Right forelimb (tissue), 1 donor: ENCODE measurements around the gene PARD3B.

Source experiments
- DNase-seq: peaks from one replicate; pipeline ENCODE4 v3.0.0-alpha.2; 2018

The PARD3B gene

DNA sequence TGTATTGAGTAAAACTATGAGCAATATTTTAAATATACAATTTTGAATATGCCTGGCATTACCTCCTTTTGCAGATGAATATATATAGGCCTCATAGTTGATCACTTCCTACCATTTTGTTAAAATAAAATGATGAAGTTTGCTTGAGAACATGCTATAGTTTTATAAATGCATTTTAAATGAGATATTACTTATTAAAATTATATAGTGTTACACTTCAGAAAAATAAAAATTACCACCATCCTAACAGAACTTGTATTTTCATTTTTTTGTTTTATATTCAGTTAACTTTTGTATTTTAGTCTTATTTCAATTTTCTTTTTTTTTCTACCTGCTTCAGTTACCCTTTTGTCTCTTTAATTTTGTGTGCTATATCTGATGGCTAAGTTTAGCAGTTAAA is 426.9 kb downstream of the PARD3B start:
- DNase-seq: no peak

DNA sequence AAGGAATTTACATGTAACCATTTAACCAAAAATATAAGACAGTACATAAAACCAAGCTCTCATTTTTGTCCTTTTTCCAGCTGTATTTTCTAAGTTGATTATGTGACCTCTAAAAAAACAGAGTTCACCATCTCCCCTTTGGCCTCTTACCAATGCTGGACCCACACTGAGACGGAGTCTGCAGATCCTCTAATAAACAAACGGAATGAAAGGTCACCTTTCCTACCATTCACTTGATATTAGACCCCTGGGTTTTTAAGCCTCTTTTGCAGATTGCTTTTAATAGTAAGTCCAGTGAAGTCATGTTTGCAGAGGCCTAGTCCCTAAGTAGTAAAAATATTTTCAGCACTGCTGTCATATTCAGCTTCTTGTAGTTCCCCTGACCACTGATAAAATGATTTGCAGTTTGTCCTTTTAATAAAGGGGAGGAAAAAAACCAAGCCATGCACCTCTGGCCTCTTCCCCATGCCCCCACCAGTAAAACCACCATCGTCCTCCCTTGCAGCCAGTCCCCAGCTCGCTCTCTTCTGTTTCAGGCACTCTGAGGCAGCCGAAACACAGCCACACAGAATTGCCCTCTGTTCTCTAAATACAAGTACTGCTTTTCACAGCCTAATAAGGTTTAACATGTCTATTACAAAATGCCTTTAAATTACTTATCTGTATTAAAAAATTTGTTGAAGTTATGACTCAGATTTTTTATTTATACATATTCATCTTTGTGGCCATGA is 427.5 kb downstream of the PARD3B start:
- DNase-seq: no peak

DNA sequence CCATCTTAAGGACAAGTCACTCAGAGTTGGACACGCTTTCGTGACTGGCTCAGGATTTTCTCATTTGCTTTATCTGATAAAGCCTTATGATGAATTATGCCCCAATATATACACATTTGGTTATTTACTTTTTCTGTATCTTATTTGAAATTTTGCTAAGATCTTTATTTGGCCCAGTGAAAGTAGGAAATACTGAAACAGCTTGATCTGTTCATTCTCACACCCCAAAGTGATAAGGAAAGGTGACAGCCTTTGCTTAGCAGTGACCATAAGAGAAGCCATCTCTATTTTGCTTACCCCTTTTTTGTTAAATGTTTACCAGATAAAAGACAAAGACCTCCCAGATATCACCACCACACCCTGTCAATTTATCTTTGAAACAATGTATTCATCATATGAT is 428.3 kb downstream of the PARD3B start:
- DNase-seq: no peak

DNA sequence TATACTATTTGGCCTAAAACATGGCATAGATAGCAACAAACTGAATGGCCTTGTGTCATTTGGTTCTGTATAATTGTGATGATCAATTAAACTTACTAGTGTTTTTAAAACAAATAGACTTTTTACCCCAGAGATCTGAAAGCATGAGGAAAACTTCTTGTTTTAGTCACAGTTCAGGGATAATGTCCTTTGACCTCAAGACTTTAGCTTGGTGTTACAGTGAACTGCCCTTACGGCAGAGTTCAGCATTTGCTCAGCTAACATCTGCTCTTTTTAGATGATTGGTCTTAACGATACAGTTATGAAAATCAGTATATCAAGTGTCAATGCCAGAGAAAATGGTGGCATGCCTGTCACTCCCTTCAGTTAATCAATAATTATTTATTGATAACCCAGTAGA is 429.2 kb downstream of the PARD3B start:
- DNase-seq: no peak

DNA sequence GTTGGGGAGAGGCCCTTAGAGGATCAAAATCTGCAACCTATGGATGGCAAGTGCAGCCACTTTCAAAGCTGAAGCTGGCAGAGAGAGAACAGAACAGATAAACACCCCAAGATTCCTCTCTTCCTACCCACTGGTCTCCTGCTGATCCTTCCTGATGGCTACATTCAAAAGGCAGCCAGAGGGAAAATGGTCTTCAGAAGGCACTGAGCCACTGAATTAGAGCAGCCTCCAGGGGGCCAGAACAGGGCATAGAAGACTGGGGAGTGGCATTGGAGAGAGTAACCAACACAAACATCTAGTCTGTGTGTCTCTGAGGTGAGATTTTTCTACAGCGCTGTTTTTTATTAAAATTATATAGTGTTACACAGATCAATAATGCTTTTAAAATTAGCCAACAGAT is 432.6 kb downstream of the PARD3B start:
- DNase-seq: no peak

DNA sequence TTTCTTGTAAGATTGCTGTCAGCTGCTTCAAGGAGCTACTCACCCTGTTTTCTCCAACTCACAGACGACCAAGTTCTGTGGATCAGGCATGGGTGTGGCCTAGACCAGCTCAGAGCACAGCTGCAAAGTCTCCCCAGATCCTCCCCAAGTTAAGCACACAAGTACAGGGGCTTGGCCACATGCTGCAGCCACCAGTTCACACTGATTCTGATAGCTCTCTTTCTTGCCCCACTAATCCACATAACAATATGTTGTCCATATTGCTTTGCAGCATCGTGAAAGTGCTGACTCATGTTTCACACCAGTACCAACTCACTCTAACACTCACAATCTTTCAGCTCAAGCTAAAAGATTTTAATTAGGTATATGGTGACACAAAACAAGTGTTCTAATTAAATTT is 437.0 kb downstream of the PARD3B start:
- DNase-seq: no peak

DNA sequence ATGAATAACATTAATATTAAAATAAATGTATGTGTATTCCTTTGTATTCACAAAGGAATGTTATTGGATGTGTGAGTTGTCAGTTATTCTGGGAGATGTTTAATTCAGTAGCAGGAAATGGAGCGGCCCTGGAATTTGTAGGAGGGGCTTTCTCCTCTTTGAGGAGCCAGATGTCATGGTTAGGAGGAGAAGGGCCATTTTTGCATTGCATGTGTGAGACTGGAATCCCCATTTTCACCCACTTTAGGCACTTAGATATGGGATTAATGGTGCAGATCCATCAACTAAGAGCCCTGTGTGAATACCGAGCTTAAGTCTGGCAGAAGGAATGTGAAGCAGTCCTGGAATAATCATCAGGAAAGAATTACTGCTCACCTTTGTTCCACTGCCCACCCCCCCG is 439.2 kb downstream of the PARD3B start:
- DNase-seq: no peak

DNA sequence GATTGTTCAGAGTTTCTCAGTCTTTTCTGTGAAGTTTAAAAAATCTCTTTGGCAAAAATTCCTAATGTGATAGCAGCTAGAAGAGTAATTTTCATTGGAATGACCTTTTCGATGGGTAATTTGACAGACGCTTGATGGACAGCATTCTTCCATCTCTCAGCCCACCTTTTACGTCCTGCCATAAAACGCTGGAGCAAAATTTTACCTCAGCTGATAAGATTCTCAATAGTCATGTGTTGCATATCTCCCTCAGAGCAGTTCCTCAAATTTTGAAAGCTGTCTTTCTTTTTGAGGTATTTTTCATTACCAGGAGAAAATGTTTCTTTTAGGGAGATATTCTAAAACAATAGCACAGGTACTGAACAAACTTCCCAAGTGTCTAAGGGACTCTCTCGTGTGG is 441.4 kb downstream of the PARD3B start:
- DNase-seq: no peak

DNA sequence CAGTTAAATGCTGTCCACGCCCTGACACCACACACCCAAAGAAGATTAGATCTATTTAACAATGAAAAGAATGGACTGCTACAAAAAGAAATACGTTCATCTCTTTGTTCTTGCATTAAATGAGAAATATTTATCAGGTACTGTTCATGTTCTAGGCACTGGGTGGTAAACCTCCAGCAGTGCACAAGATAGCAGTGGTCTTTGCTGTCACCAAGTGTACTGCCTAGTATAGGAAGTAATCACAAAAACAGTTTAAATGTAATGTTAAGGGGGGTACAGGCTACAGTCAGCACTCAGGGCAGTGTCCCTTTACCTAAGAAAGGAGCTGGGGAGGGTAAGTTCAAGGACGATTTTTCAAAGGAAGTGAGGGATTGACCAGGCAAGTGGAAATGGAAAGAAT is 443.6 kb downstream of the PARD3B start:
- DNase-seq: no peak

DNA sequence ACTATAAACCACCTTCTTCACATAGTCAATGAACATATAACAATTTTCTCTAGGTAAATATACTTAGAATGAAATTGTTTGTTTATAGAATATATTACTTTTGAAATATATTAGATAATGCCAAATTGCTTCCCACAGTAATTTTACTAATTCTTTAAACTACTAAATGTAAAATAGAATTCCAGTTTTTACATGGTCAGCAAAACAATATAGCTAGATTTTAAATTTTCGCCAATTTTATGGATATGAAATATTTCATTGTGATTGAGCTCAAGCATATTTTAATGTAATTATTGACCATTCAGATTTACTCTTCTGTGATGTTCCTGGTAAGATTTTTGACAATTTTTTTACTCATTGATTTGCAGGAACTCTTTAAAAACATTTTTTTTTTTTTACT is 444.6 kb downstream of the PARD3B start:
- DNase-seq: no peak

DNA sequence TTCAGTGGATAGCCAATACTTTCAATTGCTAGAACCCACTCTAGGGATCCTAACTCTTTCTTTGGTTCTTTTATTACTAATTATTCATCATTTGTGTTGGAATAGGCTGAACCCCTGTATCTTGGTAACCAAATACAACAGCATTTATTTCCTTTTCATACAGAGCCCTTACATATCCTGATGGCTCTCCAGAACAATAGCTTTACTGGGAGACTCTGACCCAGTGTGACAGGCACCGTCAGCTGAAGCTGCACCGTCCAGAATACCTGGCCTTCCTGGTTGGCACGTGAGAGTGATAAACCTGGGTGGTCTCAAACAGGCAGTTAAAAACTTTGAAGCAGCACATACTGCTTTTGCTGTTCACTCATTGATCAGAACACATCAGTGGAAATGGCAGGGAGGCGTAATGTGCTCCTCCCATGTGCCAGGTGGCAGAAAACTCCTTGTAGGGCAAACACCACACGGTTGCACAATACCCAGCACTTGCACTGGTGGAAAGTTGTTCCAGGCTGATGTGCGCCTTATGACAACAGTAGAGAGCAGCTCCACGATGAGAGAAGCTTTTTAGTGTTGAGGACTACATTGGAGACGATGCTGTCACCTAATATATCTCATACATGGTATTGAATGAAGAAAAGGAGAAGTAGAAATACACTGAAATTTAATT is 456.2 kb downstream of the PARD3B start:
- DNase-seq: no peak

DNA sequence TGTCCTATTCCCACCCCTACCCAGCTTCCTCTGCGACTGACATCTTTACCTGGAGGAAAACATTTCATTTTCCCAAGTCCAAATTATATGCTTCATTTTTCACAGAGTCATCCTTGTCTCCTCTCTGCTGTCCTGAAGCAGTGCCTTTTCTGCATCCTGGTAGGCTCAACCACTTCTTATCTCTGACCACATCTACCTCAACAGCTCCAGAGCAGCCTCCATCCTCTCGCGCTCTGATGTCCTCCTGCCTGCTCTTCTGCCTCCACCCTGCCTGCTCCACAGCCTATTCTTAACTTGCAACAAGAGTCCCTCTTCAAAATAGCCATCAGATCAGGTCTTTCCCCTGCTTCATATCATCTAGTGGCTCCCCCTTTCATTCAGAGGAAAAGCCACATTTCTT is 457.1 kb downstream of the PARD3B start:
- no peak for DNase-seq

DNA sequence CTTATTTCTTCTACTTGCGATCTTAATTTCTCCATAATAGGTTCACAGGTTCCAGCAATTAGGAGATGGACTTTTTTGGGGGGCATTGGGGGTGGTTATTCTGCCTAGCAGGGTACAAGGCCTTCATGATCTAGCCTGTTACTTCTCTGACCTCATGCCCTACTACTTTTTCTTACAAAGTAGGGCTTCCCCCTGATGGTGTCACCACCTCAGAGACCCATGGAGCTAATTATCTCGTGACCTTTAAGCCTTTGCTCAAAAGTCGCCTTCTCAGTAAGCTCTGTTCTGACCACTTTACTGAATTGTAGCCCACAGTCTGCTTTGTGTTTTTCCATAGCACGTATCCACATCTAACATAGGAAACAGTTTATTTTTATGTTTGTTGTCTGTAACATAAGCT is 458.0 kb downstream of the PARD3B start:
- DNase-seq: no peak

DNA sequence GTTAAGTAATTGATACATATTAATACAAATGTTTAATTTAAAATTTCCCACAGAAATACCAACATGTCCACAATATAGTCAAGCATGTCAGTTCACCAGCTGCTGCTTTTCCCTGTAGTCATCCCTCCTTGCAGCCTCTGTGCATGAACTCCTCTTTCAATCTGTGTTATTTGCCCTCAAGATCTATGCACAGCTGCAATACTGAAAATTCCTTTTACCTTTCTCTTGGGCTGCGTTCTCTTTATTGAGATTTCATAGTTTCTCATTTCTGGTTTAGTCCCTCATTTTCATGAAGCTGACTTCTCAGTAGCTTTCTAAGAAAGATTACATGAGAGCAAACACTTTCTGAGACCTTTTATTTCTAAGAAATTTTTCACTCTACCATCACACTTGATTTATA is 464.9 kb downstream of the PARD3B start:
- DNase-seq: no peak

DNA sequence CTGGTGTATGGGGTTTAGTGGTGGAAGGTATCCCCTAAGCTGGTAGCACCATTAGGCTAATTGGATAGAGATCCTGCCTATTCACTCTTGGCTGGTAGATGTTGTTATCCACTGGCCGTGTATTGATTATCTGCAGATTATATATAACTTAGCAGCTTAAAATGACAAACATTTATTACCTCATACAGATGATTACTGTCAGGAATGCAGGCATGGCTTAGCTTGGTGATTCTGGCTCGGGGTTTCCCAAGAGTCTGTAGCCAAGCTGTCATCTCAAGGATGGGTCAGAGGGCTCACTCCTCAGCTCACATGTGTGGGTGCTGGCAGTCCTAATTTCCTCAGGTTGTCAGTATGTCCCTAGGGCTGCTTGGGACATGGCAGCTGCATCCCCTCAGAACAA is 465.8 kb downstream of the PARD3B start:
- no peak for DNase-seq

DNA sequence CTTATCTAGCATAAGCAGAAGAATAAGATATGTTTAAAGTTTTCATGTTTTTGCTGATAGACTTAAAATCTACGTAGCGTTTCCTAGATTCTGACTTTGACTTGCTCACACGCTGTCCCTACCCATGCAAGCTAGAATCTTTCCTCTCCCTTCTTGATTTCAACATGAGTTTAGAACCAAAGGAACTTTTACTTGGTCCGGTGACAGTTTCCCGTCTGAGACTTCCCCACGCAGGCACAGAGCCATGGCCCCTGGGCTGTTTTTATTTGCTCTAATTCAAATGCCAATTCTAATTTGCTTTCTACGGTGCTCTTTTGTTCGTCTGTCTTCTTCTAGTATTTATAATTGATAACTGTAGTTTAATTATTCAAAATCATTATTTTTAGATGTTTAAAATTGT is 467.7 kb downstream of the PARD3B start:
- no peak for DNase-seq

DNA sequence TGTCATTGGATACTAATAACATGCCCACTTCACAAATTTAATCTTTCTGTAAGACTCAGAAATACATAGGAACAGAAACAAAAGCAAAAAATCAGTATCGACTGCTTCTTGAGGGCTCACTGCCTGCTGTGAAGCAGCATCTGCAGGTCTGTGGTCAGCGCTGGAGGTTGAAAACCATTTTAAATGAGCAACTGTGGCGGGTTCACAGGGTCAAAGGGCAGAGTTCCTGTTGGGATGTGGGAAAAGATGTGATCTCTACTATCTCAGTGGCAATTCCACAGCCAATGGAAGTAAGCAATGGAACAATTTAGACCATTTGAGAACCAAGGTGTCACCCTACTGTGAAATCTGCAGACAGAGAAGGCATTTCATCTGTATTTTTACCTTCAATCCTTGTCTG is 468.3 kb downstream of the PARD3B start:
- no peak for DNase-seq

DNA sequence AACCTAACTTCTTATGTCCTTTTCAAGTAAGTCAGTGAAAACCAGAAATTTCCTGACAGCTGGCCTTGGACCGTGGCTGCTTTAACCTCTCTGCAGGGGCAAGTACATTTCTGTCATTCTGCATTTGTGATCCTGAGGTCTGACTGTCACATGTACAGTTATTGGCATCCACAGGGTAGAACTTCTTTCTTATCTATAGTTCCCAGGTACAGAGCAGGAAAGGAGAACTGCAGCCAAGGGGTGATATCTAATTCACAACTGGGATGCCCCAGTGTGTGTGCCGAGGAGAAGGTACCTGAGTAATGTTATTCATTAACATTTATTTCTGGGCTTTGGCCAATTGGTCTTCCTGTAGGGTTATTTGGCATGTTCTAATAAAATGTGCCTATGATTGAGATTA is 468.9 kb downstream of the PARD3B start:
- no peak for DNase-seq

DNA sequence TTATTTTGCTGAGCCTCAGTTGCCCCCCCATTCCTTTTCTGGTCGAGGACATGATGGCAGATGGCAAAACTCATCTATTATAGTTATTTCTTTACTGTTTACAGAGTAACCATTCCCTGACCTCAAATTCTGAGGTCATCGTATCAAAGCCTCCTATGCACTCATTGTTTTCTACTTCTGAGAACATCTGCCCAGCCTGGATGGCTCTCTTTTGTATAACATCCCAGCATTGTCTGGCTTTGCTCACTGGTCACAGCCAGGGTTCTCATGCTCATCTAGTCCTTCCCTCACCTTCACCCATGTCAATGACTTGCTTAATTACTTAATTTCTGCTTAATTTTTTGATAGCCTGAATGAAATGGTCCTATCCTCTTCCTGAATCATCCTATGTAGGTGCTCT is 472.1 kb downstream of the PARD3B start:
- DNase-seq: no peak

DNA sequence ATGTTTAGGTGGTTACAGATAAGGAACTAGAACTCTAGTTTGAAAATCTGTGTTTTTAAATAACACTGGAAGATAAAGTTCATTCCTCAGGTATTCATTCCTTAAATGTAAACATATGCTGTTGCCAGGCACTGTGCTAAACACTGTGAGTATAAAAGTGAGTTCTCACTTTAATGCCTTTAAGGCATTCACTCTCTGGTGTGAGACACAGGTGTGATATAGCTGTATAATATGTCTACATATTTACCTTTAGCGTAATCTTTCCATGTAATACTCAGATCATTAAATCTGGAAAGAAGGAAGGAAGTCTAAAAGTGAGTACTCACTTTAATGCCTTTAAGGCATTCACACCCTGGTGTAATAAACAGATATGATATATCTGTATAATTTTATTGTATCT is 472.6 kb downstream of the PARD3B start:
- DNase-seq: no peak

DNA sequence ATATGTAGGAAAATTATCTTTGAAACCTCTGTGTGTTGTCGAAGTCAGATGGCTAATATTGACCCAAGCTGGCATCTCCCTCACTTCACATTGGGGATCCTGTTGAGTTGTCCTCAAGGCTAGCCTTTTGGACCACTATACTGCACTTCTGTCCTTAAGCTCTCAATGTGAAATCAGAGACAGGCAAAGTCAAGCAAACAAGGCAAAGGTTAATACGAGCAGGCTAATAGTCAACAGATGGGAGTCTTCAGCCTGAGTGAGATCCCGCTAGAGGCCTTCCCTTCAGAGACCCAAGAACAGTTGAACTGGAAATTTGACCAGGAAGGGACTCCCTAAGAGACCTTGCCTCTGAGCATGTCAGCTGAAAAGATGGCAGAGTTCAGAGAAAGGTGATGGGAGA is 475.4 kb downstream of the PARD3B start:
- DNase-seq: no peak

DNA sequence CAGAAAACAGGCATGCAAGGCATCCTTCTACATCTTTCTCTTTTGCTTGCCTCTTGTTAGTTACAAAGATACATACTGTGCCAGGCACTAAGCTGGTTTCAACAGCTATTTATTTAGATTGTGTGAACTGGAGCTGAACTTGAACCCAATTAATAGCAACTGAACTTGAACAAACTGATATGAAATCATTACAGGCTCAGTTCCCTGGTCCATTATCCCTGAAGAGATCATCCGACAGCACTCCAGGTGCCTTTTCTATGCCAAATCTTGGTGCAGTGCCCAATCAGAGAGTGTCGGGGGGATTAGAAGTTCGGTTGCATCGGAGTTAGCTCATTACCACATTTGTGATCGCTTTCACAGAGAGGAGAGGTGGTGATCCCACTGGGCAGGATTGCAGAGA is 477.6 kb downstream of the PARD3B start:
- DNase-seq: no peak

DNA sequence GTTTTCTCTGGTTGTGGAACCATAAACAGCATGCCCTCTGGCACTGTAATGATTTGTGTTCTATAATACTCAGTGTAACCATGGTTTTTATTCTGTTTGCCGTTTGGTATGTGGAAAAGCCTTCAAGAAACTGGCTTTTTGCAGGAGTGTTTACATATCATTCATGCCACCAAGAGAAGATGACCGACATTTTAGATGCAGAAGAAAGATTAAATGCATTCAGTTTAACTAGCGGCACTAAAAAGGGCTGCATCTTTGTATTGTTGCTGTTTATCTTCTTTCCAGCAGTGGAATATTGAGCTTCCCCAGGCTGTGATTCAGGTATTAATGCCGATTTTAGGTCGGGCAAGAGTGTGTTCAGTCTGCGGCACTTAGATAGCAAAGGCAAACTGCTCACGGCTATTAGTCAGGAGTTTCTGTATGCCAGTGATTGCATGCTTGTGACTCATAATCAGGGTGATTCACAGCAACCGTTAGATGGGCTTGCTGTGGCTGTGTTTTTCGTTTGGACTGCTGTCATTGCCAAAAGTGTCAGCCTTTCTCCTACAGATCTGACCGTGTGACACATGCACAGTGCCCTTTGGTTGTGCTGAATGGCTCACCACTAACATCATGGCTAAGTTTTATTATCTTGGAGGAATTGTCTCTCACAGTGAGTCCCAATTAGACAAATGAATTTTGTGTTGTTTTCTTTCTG is 479.7 kb downstream of the PARD3B start:
- DNase-seq: no peak

DNA sequence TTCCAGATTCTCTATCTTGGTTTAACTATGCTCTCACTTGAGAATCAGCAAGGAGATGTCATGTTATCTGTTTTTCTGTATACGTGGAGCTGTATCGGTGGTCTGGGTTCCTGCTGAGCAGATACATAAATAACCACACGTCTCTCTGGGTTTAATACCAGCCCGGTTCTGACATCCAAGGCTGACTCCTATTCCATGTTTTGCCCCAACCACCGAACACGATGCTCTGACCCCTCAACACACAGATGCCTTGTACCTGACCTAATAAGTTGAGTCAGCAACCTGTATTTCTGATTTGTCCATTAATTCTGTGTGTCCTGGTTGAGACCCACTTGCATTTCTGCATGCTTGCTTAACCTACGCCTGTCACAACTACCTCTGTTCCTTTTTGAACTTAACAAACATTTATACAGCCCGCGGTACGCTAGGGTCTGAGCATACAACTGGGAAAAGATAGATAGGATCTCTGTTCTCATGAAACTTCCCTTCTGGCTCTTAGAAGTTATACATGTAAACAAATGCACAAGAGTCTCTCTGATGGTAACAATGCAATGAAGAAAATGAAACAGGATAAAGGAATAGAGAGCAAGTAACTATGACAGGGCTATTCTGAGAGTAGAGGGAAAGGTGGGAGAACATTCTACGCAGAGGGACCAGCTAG is 480.4 kb downstream of the PARD3B start:
- no peak for DNase-seq
